ENCODE results near the gene SGMS1.

DNA sequence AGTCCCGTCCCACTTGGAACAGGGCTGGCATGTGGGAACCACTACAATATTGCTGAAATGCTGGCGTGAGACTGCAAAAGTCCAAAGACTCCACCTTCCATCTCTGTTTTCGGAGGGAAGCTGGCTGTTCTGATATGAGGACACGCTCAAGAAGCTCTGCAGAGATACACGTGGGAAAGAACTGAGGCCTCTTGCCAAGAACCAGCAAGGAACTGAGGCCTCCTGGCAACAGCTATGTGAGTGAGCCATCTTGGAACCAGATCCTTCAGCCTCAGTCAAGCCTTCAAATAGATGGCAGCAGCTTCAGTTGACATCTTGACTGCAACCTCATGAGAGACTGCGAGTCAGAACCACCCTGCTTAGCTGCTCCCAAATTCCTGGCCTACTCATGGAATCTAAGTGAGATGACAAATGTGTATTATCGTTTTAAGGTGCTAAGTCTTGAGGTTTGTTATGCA, 30.8 kb downstream of the SGMS1 start:
- TF ChIP-seq POLR2A (IDR thresholded peaks at IDR 0.05) (no peak), CTCF (IDR thresholded peaks at IDR 0.05) (no peak)
